ENCODE results near the gene CYTIP. TPM values are rescaled to one million over a fixed set of nuclear protein-coding genes. Genes with fewer than 3 reads are reported as not detected.

The CYTIP gene
- total RNA-seq, 1 donor from 2014 or later, result 0.27 TPM

GRCh38 chr2:157469726-157470125 lies 25.8 kb upstream of the CYTIP start:
- no peaks in the 10 kb centered on the region for H3K9me3 Mint-ChIP-seq (ENCODE audit: low read depth)
- H3K27me3 Mint-ChIP-seq (ENCODE audit: low read depth), result no peaks in the 10 kb centered on the region
- no peaks in the 10 kb centered on the region for H3K36me3 Mint-ChIP-seq (ENCODE audit: low read depth)
- H3K4me1 Mint-ChIP-seq (ENCODE audit: low read depth), result peaks cover 16% of the 10 kb centered on the region
- no peak for TF ChIP-seq CTCF (IDR thresholded peaks at IDR 0.05)
- no peak for DNase-seq (ENCODE audit: low spot score)
- H3K4me3 Mint-ChIP-seq (ENCODE audit: unreplicated experiment), result no peak overlapping the region
- peak overlapping the region; percentile 84 for H3K27ac Mint-ChIP-seq (ENCODE audit: unreplicated experiment)

- Mint-ChIP-seq H3K27me3 (ENCODE audit: low read depth) (no peaks in the 10 kb centered on the region), H3K27ac (ENCODE audit: unreplicated experiment) (peak overlapping the region; percentile 84), H3K4me3 (ENCODE audit: unreplicated experiment) (peak overlapping the region; percentile 3), H3K9me3 (ENCODE audit: low read depth) (no peaks in the 10 kb centered on the region), H3K36me3 (ENCODE audit: low read depth) (no peaks in the 10 kb centered on the region), H3K4me1 (ENCODE audit: low read depth) (peaks cover 16% of the 10 kb centered on the region)
- no peak for DNase-seq (ENCODE audit: low spot score)
- no peak for TF ChIP-seq CTCF (IDR thresholded peaks at IDR 0.05)
Observed at GRCh38 chr2:157468931-157469708, 25.2 kb upstream of the CYTIP start.

- Mint-ChIP-seq H3K4me1 (ENCODE audit: low read depth) (peaks cover 16% of the 10 kb centered on the region), H3K4me3 (ENCODE audit: unreplicated experiment) (no peak overlapping the region), H3K36me3 (ENCODE audit: low read depth) (no peaks in the 10 kb centered on the region), H3K27me3 (ENCODE audit: low read depth) (no peaks in the 10 kb centered on the region), H3K27ac (ENCODE audit: unreplicated experiment) (no peak overlapping the region), H3K9me3 (ENCODE audit: low read depth) (no peaks in the 10 kb centered on the region)
- no peak for TF ChIP-seq CTCF (IDR thresholded peaks at IDR 0.05)
- DNase-seq (ENCODE audit: low spot score), result no peak
Observed at GRCh38 chr2:157466764-157467163, 22.9 kb upstream of the CYTIP start.

GRCh38 chr2:157465554-157465953 lies 21.7 kb upstream of the CYTIP start:
- Mint-ChIP-seq H3K27me3 (ENCODE audit: low read depth) (no peaks in the 10 kb centered on the region), H3K4me3 (ENCODE audit: unreplicated experiment) (no peak overlapping the region), H3K4me1 (ENCODE audit: low read depth) (peaks cover 19% of the 10 kb centered on the region), H3K9me3 (ENCODE audit: low read depth) (no peaks in the 10 kb centered on the region), H3K27ac (ENCODE audit: unreplicated experiment) (no peak overlapping the region), H3K36me3 (ENCODE audit: low read depth) (no peaks in the 10 kb centered on the region)
- TF ChIP-seq CTCF (IDR thresholded peaks at IDR 0.05), result no peak
- no peak for DNase-seq (ENCODE audit: low spot score)

- Mint-ChIP-seq H3K9me3 (ENCODE audit: low read depth) (no peaks in the 10 kb centered on the region), H3K4me3 (ENCODE audit: unreplicated experiment) (no peak overlapping the region), H3K4me1 (ENCODE audit: low read depth) (peaks cover 6% of the 10 kb centered on the region), H3K27me3 (ENCODE audit: low read depth) (no peaks in the 10 kb centered on the region), H3K27ac (ENCODE audit: unreplicated experiment) (no peak overlapping the region), H3K36me3 (ENCODE audit: low read depth) (no peaks in the 10 kb centered on the region)
- no peak for DNase-seq (ENCODE audit: low spot score)
- no peak for TF ChIP-seq CTCF (IDR thresholded peaks at IDR 0.05)
Observed at GRCh38 chr2:157463002-157463401, 19.1 kb upstream of the CYTIP start.
